ENCODE measurements around the gene ZNF677.

- TF ChIP-seq, protein P1, sequence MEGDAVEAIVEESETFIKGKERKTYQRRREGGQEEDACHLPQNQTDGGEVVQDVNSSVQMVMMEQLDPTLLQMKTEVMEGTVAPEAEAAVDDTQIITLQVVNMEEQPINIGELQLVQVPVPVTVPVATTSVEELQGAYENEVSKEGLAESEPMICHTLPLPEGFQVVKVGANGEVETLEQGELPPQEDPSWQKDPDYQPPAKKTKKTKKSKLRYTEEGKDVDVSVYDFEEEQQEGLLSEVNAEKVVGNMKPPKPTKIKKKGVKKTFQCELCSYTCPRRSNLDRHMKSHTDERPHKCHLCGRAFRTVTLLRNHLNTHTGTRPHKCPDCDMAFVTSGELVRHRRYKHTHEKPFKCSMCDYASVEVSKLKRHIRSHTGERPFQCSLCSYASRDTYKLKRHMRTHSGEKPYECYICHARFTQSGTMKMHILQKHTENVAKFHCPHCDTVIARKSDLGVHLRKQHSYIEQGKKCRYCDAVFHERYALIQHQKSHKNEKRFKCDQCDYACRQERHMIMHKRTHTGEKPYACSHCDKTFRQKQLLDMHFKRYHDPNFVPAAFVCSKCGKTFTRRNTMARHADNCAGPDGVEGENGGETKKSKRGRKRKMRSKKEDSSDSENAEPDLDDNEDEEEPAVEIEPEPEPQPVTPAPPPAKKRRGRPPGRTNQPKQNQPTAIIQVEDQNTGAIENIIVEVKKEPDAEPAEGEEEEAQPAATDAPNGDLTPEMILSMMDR (conservative IDR thresholded peaks at IDR 0.05; ENCODE audit: low read depth, low read length): no peak
- TF ChIP-seq EZH2 (IDR thresholded peaks at IDR 0.05; ENCODE audit: borderline replicate concordance, low read depth, low read length, poor library complexity, severe bottlenecking): no peak
Observed at GRCh38 chr19:53285087-53285486, 30.4 kb upstream of the ZNF677 start.

All from A673 (cell line).